Bronchial epithelial cell (primary cell): ENCODE results near the gene GLIS1. TPM values are rescaled to one million over a fixed set of nuclear protein-coding genes. Genes with fewer than 3 reads are reported as not detected.

Source experiments
- DNase-seq: peaks from one replicate; pipeline ENCODE4 v3.0.0-alpha.2; 2010; ENCODE audit warnings: low read depth
- FAIRE-seq: peaks from 2 replicates; lab custom pipeline; 2011; peaks lifted over from hg19 to GRCh38; lab: Jason Lieb, UNC
- H3K27me3 ChIP-seq: 2 replicates; pipeline ENCODE4 v1.5.1; 2011; ENCODE audit warnings: low read length; ENCODE audit not compliant: control insufficient read depth, insufficient read depth
- H3K36me3 ChIP-seq: 2 replicates; pipeline ENCODE4 v1.5.1; 2011; ENCODE audit warnings: low read length; ENCODE audit not compliant: control insufficient read depth, insufficient read depth
- H3K4me3 ChIP-seq: 2 replicates; pipeline ENCODE4 v1.5.1; 2011; ENCODE audit warnings: mild to moderate bottlenecking, low read depth, low read length, control low read depth
- total RNA-seq: library from RNA; depleted of rRNA; stranded (reverse); fragments of >200 nt; gene quantifications from 2 replicates; pipeline ENCODE4 v1.2.1, GENCODE V29; 2014
- TF ChIP-seq, protein P1 (sequence below): IDR thresholded peaks from 2 replicates; pipeline ENCODE4 v1.5.1; 2011; ENCODE audit warnings: mild to moderate bottlenecking, moderate library complexity, low read length, control low read depth, inconsistent platforms; ENCODE audit not compliant: insufficient read depth, severe bottlenecking

Gene GLIS1
- total RNA-seq, 1 donor from 2014 or later = under 0.01 TPM

GRCh38 chr1:53696990-53697389 lies 42.0 kb downstream of the GLIS1 start:
- DNase-seq (no peak), FAIRE-seq (peak; percentile 94)
- Histone ChIP-seq H3K36me3 (no peaks in the 10 kb centered on the region), H3K4me3 (no peak overlapping the region), H3K27me3 (no peaks in the 10 kb centered on the region)
- TF ChIP-seq, protein P1, sequence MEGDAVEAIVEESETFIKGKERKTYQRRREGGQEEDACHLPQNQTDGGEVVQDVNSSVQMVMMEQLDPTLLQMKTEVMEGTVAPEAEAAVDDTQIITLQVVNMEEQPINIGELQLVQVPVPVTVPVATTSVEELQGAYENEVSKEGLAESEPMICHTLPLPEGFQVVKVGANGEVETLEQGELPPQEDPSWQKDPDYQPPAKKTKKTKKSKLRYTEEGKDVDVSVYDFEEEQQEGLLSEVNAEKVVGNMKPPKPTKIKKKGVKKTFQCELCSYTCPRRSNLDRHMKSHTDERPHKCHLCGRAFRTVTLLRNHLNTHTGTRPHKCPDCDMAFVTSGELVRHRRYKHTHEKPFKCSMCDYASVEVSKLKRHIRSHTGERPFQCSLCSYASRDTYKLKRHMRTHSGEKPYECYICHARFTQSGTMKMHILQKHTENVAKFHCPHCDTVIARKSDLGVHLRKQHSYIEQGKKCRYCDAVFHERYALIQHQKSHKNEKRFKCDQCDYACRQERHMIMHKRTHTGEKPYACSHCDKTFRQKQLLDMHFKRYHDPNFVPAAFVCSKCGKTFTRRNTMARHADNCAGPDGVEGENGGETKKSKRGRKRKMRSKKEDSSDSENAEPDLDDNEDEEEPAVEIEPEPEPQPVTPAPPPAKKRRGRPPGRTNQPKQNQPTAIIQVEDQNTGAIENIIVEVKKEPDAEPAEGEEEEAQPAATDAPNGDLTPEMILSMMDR = no peak

- H3K36me3 ChIP-seq = no peaks in the 10 kb centered on the region
- H3K27me3 ChIP-seq = no peaks in the 10 kb centered on the region
- H3K4me3 ChIP-seq = no peak overlapping the region
- TF ChIP-seq, protein P1 = no peak
- no peak for DNase-seq
- no peak for FAIRE-seq
Observed at GRCh38 chr1:53696571-53696970, 42.4 kb downstream of the GLIS1 start.

- no peak for DNase-seq
- H3K4me3 ChIP-seq = no peak overlapping the region
- H3K36me3 ChIP-seq = no peaks in the 10 kb centered on the region
- H3K27me3 ChIP-seq = no peaks in the 10 kb centered on the region
- no peak for FAIRE-seq
- TF ChIP-seq, protein P1 = no peak
Observed at GRCh38 chr1:53696051-53696450, 42.9 kb downstream of the GLIS1 start.

GRCh38 chr1:53695116-53695515 lies 43.8 kb downstream of the GLIS1 start:
- no peak for DNase-seq
- FAIRE-seq = no peak
- Histone ChIP-seq H3K36me3 (no peaks in the 10 kb centered on the region), H3K4me3 (no peak overlapping the region), H3K27me3 (no peaks in the 10 kb centered on the region)
- TF ChIP-seq, protein P1 = no peak

GRCh38 chr1:53694718-53695091 lies 44.3 kb downstream of the GLIS1 start:
- DNase-seq (no peak), FAIRE-seq (no peak)
- Histone ChIP-seq H3K4me3 (no peak overlapping the region), H3K36me3 (no peaks in the 10 kb centered on the region), H3K27me3 (peaks cover 2% of the 10 kb centered on the region)
- TF ChIP-seq, protein P1 = no peak
